Measurements from ENCODE around the gene IL31RA.

GRCh38 chr5:55925712-55926111 lies 74.6 kb downstream of the IL31RA start:
- no peak for TF ChIP-seq MXI1 (IDR thresholded peaks at IDR 0.05; ENCODE audit: borderline replicate concordance, low read depth, low read length)
- no peak for TF ChIP-seq CTCF (CRISPR knock-in tag; IDR thresholded peaks at IDR 0.05)
- TF ChIP-seq FOXP4 (CRISPR knock-in tag; IDR thresholded peaks at IDR 0.05) = no peak

Data from HepG2 (cell line).